Thyroid gland (tissue), 4 donors: ENCODE results near the gene MRPL22. TPM values are rescaled to one million over a fixed set of nuclear protein-coding genes. Genes with fewer than 3 reads are reported as not detected.
A peak's percentile ranks its signal among the peaks of the same experiment; 100 is the strongest.

Experiments
- DNase-seq, 2 donors: peaks; one replicate each; pipeline ENCODE4 v3.0.0-alpha.2; 2019
- H3K27ac ChIP-seq, 3 donors: fragments of 200-600 bp; sonication (generic); 1 replicate in 2 of 3; 2 replicates in 1 of 3; pipeline ENCODE4 v1.5.1; 2016 to 2019; ENCODE audit warnings: mild to moderate bottlenecking in 1 of 3, moderate library complexity in 1 of 3
- H3K27me3 ChIP-seq: fragments of 200-600 bp; sonication (generic); one replicate; pipeline ENCODE4 v1.5.1; 2019
- H3K36me3 ChIP-seq, 2 donors: fragments of 200-600 bp; sonication (generic); one replicate each; pipeline ENCODE4 v1.5.1; 2016 to 2019
- H3K4me1 ChIP-seq, 2 donors: fragments of 200-600 bp; sonication (generic); one replicate each; pipeline ENCODE4 v1.5.1; 2017 to 2019
- H3K4me3 ChIP-seq, 3 donors: fragments of 200-600 bp; sonication (generic); replicated peaks in 1 of 3; 1 replicate in 2 of 3; 2 replicates in 1 of 3; pipeline ENCODE4 v1.5.1; 2016; ENCODE audit warnings: mild to moderate bottlenecking in 1 of 3
- H3K9me3 ChIP-seq: fragments of 200-600 bp; sonication (generic); one replicate; pipeline ENCODE4 v1.5.1; 2017
- POLR2A ChIP-seq, 2 donors: fragments of 450-650 bp; IDR thresholded peaks; one replicate each; pipeline ENCODE4 v1.6.1; 2017; ENCODE audit warnings: antibody characterized with exemption in 2 of 2, mild to moderate bottlenecking in 2 of 2, moderate library complexity in 1 of 2
- WGBS, 2 donors: methylation state at CpG; one replicate each; pipeline ENCODE4 v1.1.5; 2017; 5-methylcytosine and 5-hydroxymethylcytosine counted together
- intact Hi-C: fragments of 100-400 bp; cut with DNase I; formaldehyde crosslinking; loops from one replicate; pipeline ENCODE4 v1.15.1; 2023
- total RNA-seq, 4 donors: library from RNA; depleted of rRNA; stranded (reverse); fragments of >200 nt; gene quantifications; one replicate each; pipeline ENCODE4 v1.2.3, GENCODE V29; 2016
- TF ChIP-seq, protein P1 (sequence below), 6 experiments: fragments of 200-600 bp in 3 of 6; fragments of 450-650 bp in 3 of 6; sonication (generic) in 3 of 6; IDR thresholded peaks; one replicate each; pipeline ENCODE4 v1.5.1; 2016 to 2019; ENCODE audit warnings: antibody characterized with exemption in 6 of 6, mild to moderate bottlenecking in 2 of 6, inconsistent platforms in 1 of 6, moderate library complexity in 1 of 6

Gene MRPL22
- 10 to 100 TPM in 3 of 4 donors, 1 to 10 TPM in 1; 9.2 to 31.8 (median 25.2) TPM for total RNA-seq

DNA sequence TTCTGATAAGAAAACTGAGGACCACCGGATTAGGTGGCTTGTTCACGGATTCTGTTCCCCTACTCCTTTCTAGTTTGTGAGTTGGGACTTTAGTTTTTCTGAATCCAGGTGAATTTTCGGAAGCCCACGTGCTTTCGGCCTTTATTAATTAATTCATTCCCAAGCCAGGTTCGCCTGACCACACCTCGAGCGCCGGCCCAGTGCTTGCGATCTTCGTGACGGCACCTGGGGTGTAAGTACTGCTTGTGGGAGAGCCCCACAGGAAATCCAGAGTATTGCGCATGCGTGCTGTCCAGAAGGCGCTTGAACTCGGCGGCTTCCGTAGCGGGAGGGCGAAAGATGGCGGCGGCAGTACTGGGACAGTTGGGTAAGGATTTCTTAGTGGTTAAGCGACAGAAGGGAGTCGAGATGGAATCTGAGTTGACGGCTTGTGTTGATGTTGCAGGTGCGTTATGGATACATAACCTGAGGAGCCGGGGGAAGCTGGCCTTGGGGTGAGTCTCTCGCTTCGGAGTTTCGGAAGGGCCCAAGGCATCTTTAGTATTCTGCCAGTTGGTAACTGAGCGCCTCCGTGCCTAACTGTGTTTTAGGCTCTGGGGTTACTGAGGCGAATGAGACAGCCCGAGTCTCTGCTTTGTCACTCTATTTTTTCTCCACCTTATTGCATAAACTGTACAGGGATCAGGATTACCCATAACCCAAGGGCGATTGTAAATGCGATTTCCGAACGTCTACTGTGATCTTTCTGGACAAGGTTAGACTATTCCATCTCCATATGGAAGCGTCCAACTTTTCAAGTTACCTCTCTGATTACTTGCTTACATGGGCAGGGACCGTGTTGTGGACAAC is at the start of gene MRPL22:
MRPL22 (plus strand) TSS at position 302 of the 849 bp plus-strand sequence; CDS start at position 340, 38 bp downstream.
- H3K4me1 ChIP-seq, result peaks cover 19 to 28% of the 10 kb centered on the region in 2 donors
- peak; percentile 91 to 93 for DNase-seq
- intact Hi-C loops, result no loop called here

DNA sequence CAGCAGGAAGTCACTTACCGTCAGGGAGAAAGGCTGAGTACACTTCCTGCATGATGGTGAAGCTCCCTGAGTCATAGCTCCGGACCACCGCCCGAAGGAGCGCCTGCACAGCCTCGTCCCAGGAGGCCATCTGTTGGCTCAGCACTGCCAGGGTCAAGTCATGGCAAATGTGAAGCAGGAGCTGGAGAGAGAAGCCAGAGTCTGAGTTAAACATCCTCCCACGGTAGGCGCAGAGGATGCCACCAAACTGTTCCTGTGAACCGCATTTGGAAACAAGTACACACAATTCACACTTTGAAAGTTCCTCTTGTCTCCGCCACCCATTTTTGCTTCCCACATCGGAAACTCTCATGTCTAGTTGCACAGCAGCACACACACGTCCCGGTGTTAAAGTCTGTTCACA is 48.5 kb upstream of the MRPL22 start:
- intact Hi-C loops, result no loop called here
- no peaks in the 10 kb centered on the region for H3K27me3 ChIP-seq
- H3K27ac ChIP-seq, result no peak overlapping the region
- H3K9me3 ChIP-seq, result no peaks in the 10 kb centered on the region
- H3K4me1 ChIP-seq, result no peaks in the 10 kb centered on the region
- H3K4me3 ChIP-seq, result no peak overlapping the region
- H3K36me3 ChIP-seq, result peaks cover 52 to 76% of the 10 kb centered on the region in 2 donors
- no peak for DNase-seq
- 84 to 92% methylated on average over 10 to 13 of the region's 13 CpGs for WGBS, 2 donors
- TF ChIP-seq POLR2A (IDR thresholded peaks at IDR 0.05), result no peak
- TF ChIP-seq, protein P1, sequence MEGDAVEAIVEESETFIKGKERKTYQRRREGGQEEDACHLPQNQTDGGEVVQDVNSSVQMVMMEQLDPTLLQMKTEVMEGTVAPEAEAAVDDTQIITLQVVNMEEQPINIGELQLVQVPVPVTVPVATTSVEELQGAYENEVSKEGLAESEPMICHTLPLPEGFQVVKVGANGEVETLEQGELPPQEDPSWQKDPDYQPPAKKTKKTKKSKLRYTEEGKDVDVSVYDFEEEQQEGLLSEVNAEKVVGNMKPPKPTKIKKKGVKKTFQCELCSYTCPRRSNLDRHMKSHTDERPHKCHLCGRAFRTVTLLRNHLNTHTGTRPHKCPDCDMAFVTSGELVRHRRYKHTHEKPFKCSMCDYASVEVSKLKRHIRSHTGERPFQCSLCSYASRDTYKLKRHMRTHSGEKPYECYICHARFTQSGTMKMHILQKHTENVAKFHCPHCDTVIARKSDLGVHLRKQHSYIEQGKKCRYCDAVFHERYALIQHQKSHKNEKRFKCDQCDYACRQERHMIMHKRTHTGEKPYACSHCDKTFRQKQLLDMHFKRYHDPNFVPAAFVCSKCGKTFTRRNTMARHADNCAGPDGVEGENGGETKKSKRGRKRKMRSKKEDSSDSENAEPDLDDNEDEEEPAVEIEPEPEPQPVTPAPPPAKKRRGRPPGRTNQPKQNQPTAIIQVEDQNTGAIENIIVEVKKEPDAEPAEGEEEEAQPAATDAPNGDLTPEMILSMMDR (IDR thresholded peaks at IDR 0.05), result no peak

More for the DNA sequence above, at the start of gene MRPL22:
- H3K27ac ChIP-seq, result peak within 1 kb of the TSS; percentile 56 to 89 (median 72)
- no peaks in the 10 kb centered on the region for H3K27me3 ChIP-seq
- no peaks in the 10 kb centered on the region for H3K9me3 ChIP-seq
- TF ChIP-seq POLR2A (IDR thresholded peaks at IDR 0.05), result peak in 1 of 2 donors; percentile 65
- TF ChIP-seq, protein P1 (IDR thresholded peaks at IDR 0.05), result peak in 3 of 6 experiments; percentile 3 to 29 (median 21)
- H3K36me3 ChIP-seq, result no peaks in the 10 kb centered on the region
- WGBS, 2 donors, result 2 to 3% methylated on average over 40 of the region's 40 CpGs
- H3K4me3 ChIP-seq, result peak within 1 kb of the TSS; percentile 22 to 54 (median 50)

DNA sequence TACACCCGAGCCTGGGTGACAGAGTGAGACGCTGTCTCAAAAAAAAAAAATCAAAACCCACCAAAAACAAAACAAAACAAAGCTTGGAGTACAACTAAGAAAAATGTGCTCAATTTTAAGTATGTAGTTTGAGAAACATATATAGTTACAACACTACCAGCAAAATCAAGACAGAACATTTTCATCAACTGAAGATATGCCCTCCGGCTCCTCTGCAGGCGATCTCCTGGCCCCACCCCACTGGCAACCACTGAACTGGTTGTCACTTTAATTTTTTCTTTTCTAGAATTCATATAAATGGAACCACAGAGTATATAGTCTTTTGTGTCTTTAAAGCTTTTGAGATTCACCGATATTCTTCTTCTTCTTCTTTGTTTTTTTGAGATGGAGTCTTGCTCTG is 47.5 kb upstream of the MRPL22 start:
- Histone ChIP-seq H3K4me3 (no peak overlapping the region), H3K27ac (no peak overlapping the region), H3K9me3 (no peaks in the 10 kb centered on the region), H3K27me3 (no peaks in the 10 kb centered on the region), H3K4me1 (no peaks in the 10 kb centered on the region), H3K36me3 (peaks cover 48 to 69% of the 10 kb centered on the region in 2 donors)
- 85 to 86% methylated on average over 5 of the region's 5 CpGs for WGBS, 2 donors
- TF ChIP-seq, protein P1 (IDR thresholded peaks at IDR 0.05), result no peak
- TF ChIP-seq POLR2A (IDR thresholded peaks at IDR 0.05), result no peak
- DNase-seq, result no peak
- intact Hi-C loops, result no loop called here

DNA sequence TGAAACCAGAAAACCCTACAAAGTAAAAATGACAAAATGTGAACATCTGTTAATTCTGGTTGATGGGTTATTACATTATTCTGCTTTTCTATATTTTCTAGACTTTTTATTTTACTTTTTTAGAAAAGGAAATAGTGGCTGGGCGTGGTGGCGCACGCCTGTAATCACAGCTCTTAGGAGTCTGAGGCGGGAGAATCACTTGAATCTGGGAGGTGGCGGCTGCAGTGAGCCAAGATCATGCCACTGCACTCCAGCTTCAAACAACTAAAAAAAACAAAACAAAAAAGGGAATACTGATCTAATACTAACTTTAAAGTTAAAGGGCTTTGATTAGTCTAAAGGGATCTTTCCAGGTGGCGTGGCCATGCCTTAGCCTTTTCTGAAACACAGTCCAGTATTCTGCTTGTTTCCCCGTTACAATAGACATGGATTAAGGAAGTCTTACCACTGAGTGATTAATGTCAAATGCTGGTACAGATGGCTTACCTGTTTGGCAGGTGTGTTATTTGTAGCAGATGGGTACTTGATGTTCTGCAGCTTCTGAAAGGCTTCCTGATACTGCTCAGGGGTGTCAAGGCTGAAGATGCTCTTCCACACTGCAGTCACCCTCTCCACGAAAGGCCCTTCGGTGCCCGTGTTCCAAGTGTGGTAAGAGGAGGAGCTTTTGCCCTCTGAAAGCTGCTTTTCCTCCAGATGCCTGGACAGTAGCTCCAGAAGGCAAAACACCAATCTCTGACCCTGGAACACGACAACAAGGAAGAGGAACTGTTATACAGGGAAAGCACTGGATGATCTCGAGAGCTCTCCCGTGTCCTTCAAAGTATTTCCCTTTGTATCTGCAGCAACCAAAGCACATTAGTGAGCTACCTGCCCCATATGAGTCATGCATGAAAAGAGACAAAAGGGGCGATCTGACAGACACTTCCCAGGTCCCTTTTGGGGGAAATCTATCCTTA is 45.0 kb upstream of the MRPL22 start:
- 82 to 90% methylated on average over 14 of the region's 14 CpGs for WGBS, 2 donors
- no peak overlapping the region for H3K27ac ChIP-seq
- TF ChIP-seq, protein P1 (IDR thresholded peaks at IDR 0.05), result no peak
- no peak for TF ChIP-seq POLR2A (IDR thresholded peaks at IDR 0.05)
- DNase-seq, result no peak
- H3K36me3 ChIP-seq, result peaks cover 41 to 59% of the 10 kb centered on the region in 2 donors
- no peaks in the 10 kb centered on the region for H3K9me3 ChIP-seq
- no peaks in the 10 kb centered on the region for H3K4me1 ChIP-seq
- no peak overlapping the region for H3K4me3 ChIP-seq
- H3K27me3 ChIP-seq, result no peaks in the 10 kb centered on the region
- intact Hi-C loops, result no loop called here
